Dermis blood vessel endothelial cell (primary cell): ENCODE data around the gene BIRC3. TPM values are rescaled to one million over a fixed set of nuclear protein-coding genes. Genes with fewer than 3 reads are reported as not detected.
A peak's percentile ranks its signal among the peaks of the same experiment; 100 is the strongest.

Experiments used
- DNase-seq: peaks from one replicate; pipeline ENCODE4 v3.0.0; 2010
- total RNA-seq: library from RNA; depleted of rRNA; stranded (reverse); fragments of >200 nt; gene quantifications from 2 replicates; pipeline ENCODE4 v1.2.3, GENCODE V29; 2014

Gene BIRC3
- total RNA-seq, 1 donor from 2014 or later, result 8.7 TPM

GRCh38 chr11:102377891-102378290 lies 60.6 kb downstream of the BIRC3 start:
- DNase-seq, result no peak

- no peak for DNase-seq
Measured at GRCh38 chr11:102378818-102379217, 61.5 kb downstream of the BIRC3 start.

- peak; percentile 73 for DNase-seq
Measured at GRCh38 chr11:102382384-102382783, 65.1 kb downstream of the BIRC3 start.

- peak; percentile 52 for DNase-seq
Measured at GRCh38 chr11:102383839-102384238, 66.6 kb downstream of the BIRC3 start.

GRCh38 chr11:102384419-102385079 lies 67.3 kb downstream of the BIRC3 start:
- DNase-seq, result no peak

GRCh38 chr11:102385085-102386007 lies 68.1 kb downstream of the BIRC3 start:
- no peak for DNase-seq

- DNase-seq, result no peak
Measured at GRCh38 chr11:102386136-102386734, 69.0 kb downstream of the BIRC3 start.

GRCh38 chr11:102387043-102387781 lies 69.9 kb downstream of the BIRC3 start:
- no peak for DNase-seq

Other genes with a start within 250 kb of the BIRC3 start
- gene YAP1, start 207.0 kb upstream of the BIRC3 start, total RNA-seq, result 84.2 and 85.0 TPM in 2 replicates
- 57.8 and 70.1 TPM in 2 replicates for gene BIRC2, start 29.7 kb downstream of the BIRC3 start, total RNA-seq
- 195 and 245 TPM in 2 replicates for gene TMEM123, start 135.3 kb downstream of the BIRC3 start, total RNA-seq
- gene MMP7, start 213.3 kb downstream of the BIRC3 start, total RNA-seq, result 3.7 and 9.2 TPM in 2 replicates